ENCODE data around the gene CARD16.
"Not testable (repeated sequence)": the region's sequence is repeated elsewhere in the genome, so short reads cannot be mapped to it uniquely, and the experiment has no call there.

Gene CARD16

GRCh38 chr11:105044557-105045524 is at the start of gene CARD16:
CARD16 (minus strand) TSS chr11:105045335; CDS start chr11:105045297, 38 bp downstream.
- ATAC-seq (peak; percentile 92), DNase-seq (peak; percentile 37)
- not testable (repeated sequence) for H3K9me3 Mint-ChIP-seq, H3K27me3 Mint-ChIP-seq
- Mint-ChIP-seq H3K36me3 (ENCODE audit: low read depth) (peaks cover 20% of the 10 kb centered on the region), H3K4me1 (peaks cover 56% of the 10 kb centered on the region), H3K4me3 (peak within 1 kb of the TSS; percentile 87), H3K27ac (peak within 1 kb of the TSS; percentile 91)

GRCh38 chr11:105092256-105093239 is 47.4 kb upstream of the CARD16 start:
- H3K4me1 Mint-ChIP-seq, result no peaks in the 10 kb centered on the region
- DNase-seq (no peak), ATAC-seq (no peak)
- H3K4me3 Mint-ChIP-seq, result no peak overlapping the region
- H3K9me3 Mint-ChIP-seq, result no peaks in the 10 kb centered on the region
- H3K36me3 Mint-ChIP-seq (ENCODE audit: low read depth), result no peaks in the 10 kb centered on the region
- H3K27ac Mint-ChIP-seq, result no peak overlapping the region
- H3K27me3 Mint-ChIP-seq, result peaks cover 3% of the 10 kb centered on the region

DNA sequence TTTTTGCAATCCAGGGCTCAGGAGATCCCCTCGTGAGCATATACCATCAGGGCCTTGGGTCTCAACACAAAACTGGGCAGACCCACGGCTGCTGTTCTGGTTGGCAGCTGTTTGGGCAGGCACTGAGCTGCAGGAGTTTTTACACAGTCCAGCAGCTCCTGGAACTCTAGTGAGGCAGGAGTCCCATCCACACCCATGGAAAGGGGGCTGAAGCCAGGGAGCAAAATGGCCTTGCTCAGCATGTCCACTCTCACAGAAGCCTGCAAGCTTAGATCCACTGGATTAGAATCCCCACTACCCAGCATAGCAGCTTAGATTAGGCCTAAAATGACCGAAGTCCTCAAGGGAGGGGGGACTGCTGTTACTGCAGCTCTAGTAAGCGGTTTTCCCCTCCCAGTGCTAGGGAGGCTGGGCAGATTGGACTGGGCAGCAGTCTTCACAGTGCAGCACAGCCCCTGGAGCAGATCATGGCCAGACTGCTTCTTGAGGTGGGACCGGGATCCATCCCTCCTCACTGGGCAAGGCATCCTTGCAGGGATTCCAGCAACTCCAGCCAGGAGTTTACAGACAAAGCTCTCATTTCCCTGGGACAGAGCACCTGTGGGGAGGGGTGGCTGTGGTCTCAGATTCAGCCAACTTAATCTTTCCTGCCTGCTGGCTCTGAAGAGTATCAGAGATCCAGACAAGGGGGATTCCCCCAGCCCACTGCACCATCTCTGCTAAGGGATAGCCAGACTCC is 36.4 kb upstream of the CARD16 start:
- ATAC-seq (no peak), DNase-seq (no peak)
- Mint-ChIP-seq H3K27me3 (peaks cover 16% of the 10 kb centered on the region), H3K9me3 (no peaks in the 10 kb centered on the region), H3K4me1 (peaks cover 21% of the 10 kb centered on the region), H3K36me3 (ENCODE audit: low read depth) (no peaks in the 10 kb centered on the region), H3K27ac (no peak overlapping the region), H3K4me3 (no peak overlapping the region)

DNA sequence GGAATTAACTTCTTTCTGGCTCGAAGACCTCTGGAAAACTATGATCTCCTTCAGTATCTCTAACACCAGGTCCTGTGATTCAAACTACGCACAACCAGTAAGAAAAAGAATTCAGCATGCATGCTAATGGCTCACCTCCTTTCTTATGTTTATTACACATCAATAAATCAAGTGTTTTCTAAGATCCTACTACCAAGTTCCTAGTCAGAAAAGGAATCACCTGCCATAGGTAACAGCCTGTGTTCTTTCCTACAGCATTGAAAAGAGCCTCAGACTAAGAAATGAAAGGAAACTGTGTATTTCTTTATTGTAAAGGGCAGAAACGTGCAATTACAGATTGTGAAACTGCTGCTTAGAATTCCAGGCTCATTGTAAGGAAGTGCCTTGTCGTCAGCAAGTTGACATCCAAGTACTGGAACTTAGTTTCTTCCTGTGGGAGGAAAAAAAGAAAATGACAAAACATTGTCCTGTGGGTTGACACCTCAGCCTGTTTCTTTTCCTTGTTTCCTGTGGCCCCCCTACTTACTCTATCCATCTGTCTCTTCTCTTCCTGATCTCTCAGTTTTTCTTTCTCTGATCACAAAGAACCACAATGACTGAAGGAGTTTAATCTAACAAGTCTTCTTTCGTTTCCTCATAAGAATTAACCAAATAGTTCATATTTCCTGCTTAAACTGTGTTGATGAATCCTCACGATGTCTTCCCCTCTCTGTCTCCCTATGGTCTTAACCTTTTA is 35.2 kb upstream of the CARD16 start:
- not testable (repeated sequence) for DNase-seq; H3K36me3 Mint-ChIP-seq (ENCODE audit: low read depth); H3K9me3 Mint-ChIP-seq; H3K4me3 Mint-ChIP-seq; ATAC-seq; H3K27ac Mint-ChIP-seq
- H3K27me3 Mint-ChIP-seq, result peaks cover 16% of the 10 kb centered on the region
- peaks cover 21% of the 10 kb centered on the region for H3K4me1 Mint-ChIP-seq

DNA sequence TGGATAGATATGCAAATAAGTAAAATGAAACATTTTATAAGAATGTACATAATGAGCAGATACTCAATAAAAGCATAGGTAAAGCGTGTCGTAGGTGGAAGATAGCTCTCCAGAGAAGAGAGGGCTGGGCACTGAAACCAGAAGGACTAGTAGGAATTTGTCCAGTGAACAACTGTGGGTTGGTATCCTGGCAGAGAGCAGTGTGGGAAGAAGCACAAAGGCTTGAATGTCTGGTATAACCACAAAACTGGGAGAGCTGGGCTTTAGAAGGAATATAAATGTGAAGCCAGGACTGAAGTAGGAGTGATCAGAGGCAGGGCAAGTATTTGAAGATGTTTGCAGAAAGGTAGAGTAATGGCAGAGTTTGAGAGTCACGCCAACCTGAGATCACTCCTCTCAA is 33.1 kb upstream of the CARD16 start:
- no peak overlapping the region for H3K27ac Mint-ChIP-seq
- no peaks in the 10 kb centered on the region for H3K36me3 Mint-ChIP-seq (ENCODE audit: low read depth)

GRCh38 chr11:105077141-105077790 is 32.1 kb upstream of the CARD16 start:
- H3K27me3 Mint-ChIP-seq; H3K27ac Mint-ChIP-seq; H3K4me3 Mint-ChIP-seq; H3K9me3 Mint-ChIP-seq; H3K36me3 Mint-ChIP-seq (ENCODE audit: low read depth); DNase-seq: not testable (repeated sequence)
- peak; percentile 80 for ATAC-seq
- peaks cover 21% of the 10 kb centered on the region for H3K4me1 Mint-ChIP-seq

More for the DNA sequence above, 33.1 kb upstream of the CARD16 start:
- Mint-ChIP-seq H3K4me3 (no peak overlapping the region), H3K9me3 (no peaks in the 10 kb centered on the region), H3K27me3 (peaks cover 13% of the 10 kb centered on the region), H3K4me1 (peaks cover 21% of the 10 kb centered on the region)
- DNase-seq (no peak), ATAC-seq (no peak)

DNA sequence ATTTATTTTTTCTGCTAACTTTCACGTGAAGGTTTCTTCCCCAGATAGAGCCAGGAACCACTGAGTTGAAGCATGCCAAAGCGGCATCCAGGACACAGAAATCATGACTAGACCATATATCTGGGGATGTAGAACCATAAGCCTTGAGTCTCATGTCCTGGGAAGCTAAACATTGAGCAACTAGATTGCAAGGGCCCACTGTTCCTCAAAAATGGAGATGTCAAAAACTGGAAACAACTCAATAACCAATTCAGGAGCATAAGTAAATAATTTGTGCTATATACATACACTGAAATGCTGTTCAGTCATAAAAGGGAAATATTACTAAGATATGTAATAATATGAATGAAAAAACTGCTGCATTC is 29.0 kb upstream of the CARD16 start:
- ATAC-seq, result no peak
- DNase-seq, result no peak
- H3K9me3 Mint-ChIP-seq, result no peaks in the 10 kb centered on the region
- peaks cover 20% of the 10 kb centered on the region for H3K4me1 Mint-ChIP-seq
- no peak overlapping the region for H3K27ac Mint-ChIP-seq
- peaks cover 5% of the 10 kb centered on the region for H3K27me3 Mint-ChIP-seq
- no peaks in the 10 kb centered on the region for H3K36me3 Mint-ChIP-seq (ENCODE audit: low read depth)
- H3K4me3 Mint-ChIP-seq, result no peak overlapping the region

GRCh38 chr11:105073456-105074165 is 28.5 kb upstream of the CARD16 start:
- no peak overlapping the region for H3K27ac Mint-ChIP-seq
- H3K27me3 Mint-ChIP-seq, result peaks cover 5% of the 10 kb centered on the region
- ATAC-seq (no peak), DNase-seq (no peak)
- no peaks in the 10 kb centered on the region for H3K9me3 Mint-ChIP-seq
- H3K4me1 Mint-ChIP-seq, result peaks cover 20% of the 10 kb centered on the region
- no peak overlapping the region for H3K4me3 Mint-ChIP-seq
- no peaks in the 10 kb centered on the region for H3K36me3 Mint-ChIP-seq (ENCODE audit: low read depth)

DNA sequence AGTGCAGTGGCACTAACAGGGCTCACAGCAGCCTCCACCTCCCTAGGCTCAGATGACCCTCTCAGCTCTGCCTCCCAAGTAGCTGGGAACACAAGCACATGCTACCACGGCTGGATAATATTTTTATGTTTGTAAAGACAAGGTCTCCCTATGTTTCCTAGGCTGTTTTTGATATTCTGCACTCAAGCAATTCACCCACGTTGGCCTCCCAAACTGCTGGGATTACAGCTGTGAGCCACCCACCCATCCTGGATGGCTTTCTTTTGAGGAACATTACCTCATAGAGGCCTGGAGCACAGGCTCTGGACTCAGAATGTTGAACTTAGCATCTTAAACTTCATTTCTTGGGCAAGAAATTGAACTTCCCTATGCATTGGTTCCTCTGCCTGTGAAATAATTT is 26.9 kb upstream of the CARD16 start:
- ATAC-seq; H3K27me3 Mint-ChIP-seq; H3K4me3 Mint-ChIP-seq; H3K9me3 Mint-ChIP-seq; H3K36me3 Mint-ChIP-seq (ENCODE audit: low read depth); DNase-seq; H3K27ac Mint-ChIP-seq: not testable (repeated sequence)
- H3K4me1 Mint-ChIP-seq, result peaks cover 15% of the 10 kb centered on the region

GRCh38 chr11:105071089-105071732 is 26.1 kb upstream of the CARD16 start:
- Mint-ChIP-seq H3K27me3 (no peaks in the 10 kb centered on the region), H3K27ac (peak overlapping the region; percentile 9), H3K9me3 (no peaks in the 10 kb centered on the region), H3K4me1 (peaks cover 13% of the 10 kb centered on the region), H3K4me3 (peak overlapping the region; percentile 24), H3K36me3 (ENCODE audit: low read depth) (no peaks in the 10 kb centered on the region)
- DNase-seq (no peak), ATAC-seq (no peak)

GRCh38 chr11:105070306-105070705 is 25.2 kb upstream of the CARD16 start:
- ATAC-seq, result no peak
- Mint-ChIP-seq H3K36me3 (ENCODE audit: low read depth) (no peaks in the 10 kb centered on the region), H3K4me1 (peaks cover 13% of the 10 kb centered on the region), H3K27me3 (no peaks in the 10 kb centered on the region), H3K4me3 (no peak overlapping the region), H3K27ac (no peak overlapping the region), H3K9me3 (no peaks in the 10 kb centered on the region)
- no peak for DNase-seq

- H3K9me3 Mint-ChIP-seq; H3K36me3 Mint-ChIP-seq (ENCODE audit: low read depth); H3K27ac Mint-ChIP-seq; ATAC-seq; DNase-seq; H3K27me3 Mint-ChIP-seq; H3K4me3 Mint-ChIP-seq: not testable (repeated sequence)
- peaks cover 13% of the 10 kb centered on the region for H3K4me1 Mint-ChIP-seq
Measured at GRCh38 chr11:105069749-105070148, 24.6 kb upstream of the CARD16 start.

All from activated naive CD8-positive, alpha-beta T cell treated with anti-CD3 and anti-CD28 coated beads, Interleukin-2, amount 50 U/mL, for 24 hours (primary cell).